HL-60 (cell line): ENCODE measurements around the gene RPS6KL1.

Experiments
- DNase-seq, 2 experiments: peaks; one replicate each; pipeline ENCODE4 v3.0.0-alpha.2; 2010 to 2020; ENCODE audit warnings: low read depth in 1 of 2, low spot score in 1 of 2
- H3K27ac ChIP-seq: fragments of 250-450 bp; sonication (Bioruptor Pico); replicated peaks from 2 replicates; pipeline ENCODE4 v1.5.1; 2020; ENCODE audit warnings: mild to moderate bottlenecking, moderate library complexity
- H3K27me3 ChIP-seq: fragments of 250-450 bp; sonication (Bioruptor Pico); 2 replicates; pipeline ENCODE4 v1.5.1; 2021; ENCODE audit warnings: mild to moderate bottlenecking, moderate library complexity; ENCODE audit not compliant: insufficient read depth, poor library complexity, severe bottlenecking
- H3K4me3 ChIP-seq: replicated peaks from 2 replicates; pipeline ENCODE4 v1.5.1; 2011; ENCODE audit warnings: mild to moderate bottlenecking, control low read depth, low read length; ENCODE audit not compliant: insufficient read depth
- CTCF ChIP-seq: IDR thresholded peaks from one replicate; pipeline ENCODE4 v1.5.1; 2011; ENCODE audit warnings: low read length, control low read depth, inconsistent platforms; ENCODE audit not compliant: insufficient read depth
- GABPA ChIP-seq: IDR thresholded peaks from 2 replicates; pipeline ENCODE4 v1.6.1; 2012; ENCODE audit warnings: low read depth
- POLR2AphosphoS5 ChIP-seq: IDR thresholded peaks from 2 replicates; pipeline ENCODE4 v1.6.1; 2012; ENCODE audit warnings: low read depth
- REST ChIP-seq: IDR thresholded peaks from 2 replicates; pipeline ENCODE4 v1.6.1; 2012; ENCODE audit warnings: low read depth; ENCODE audit not compliant: insufficient replicate concordance
- SPI1 ChIP-seq: IDR thresholded peaks from 2 replicates; pipeline ENCODE4 v1.6.1; 2012; ENCODE audit warnings: low read depth, mild to moderate bottlenecking, borderline replicate concordance

Gene RPS6KL1

GRCh38 chr14:74910556-74910955 lies 12.5 kb downstream of the RPS6KL1 start:
- no peak overlapping the region for H3K27ac ChIP-seq
- TF ChIP-seq CTCF: no peak
- no peak for TF ChIP-seq REST
- no peak for TF ChIP-seq POLR2AphosphoS5
- no peak for TF ChIP-seq GABPA
- no peak for TF ChIP-seq SPI1
- H3K4me3 ChIP-seq: no peak overlapping the region
- DNase-seq: no peak
- H3K27me3 ChIP-seq: no peaks in the 10 kb centered on the region

- TF ChIP-seq GABPA: no peak
- no peak for TF ChIP-seq CTCF
- no peak for TF ChIP-seq REST
- no peak for TF ChIP-seq SPI1
- no peak for TF ChIP-seq POLR2AphosphoS5
- Histone ChIP-seq H3K4me3 (no peak overlapping the region), H3K27me3 (no peaks in the 10 kb centered on the region), H3K27ac (no peak overlapping the region)
- no peak for DNase-seq
Observed at GRCh38 chr14:74909911-74910310, 13.1 kb downstream of the RPS6KL1 start.

GRCh38 chr14:74909501-74909900 lies 13.6 kb downstream of the RPS6KL1 start:
- no peak overlapping the region for H3K27ac ChIP-seq
- no peak for DNase-seq
- TF ChIP-seq SPI1 (no peak), CTCF (no peak)
- H3K4me3 ChIP-seq: no peak overlapping the region
- no peaks in the 10 kb centered on the region for H3K27me3 ChIP-seq

GRCh38 chr14:74908861-74909341 lies 14.2 kb downstream of the RPS6KL1 start:
- Histone ChIP-seq H3K27me3 (no peaks in the 10 kb centered on the region), H3K4me3 (no peak overlapping the region), H3K27ac (no peak overlapping the region)
- no peak for TF ChIP-seq SPI1
- no peak for TF ChIP-seq CTCF
- TF ChIP-seq POLR2AphosphoS5: no peak
- no peak for TF ChIP-seq REST
- TF ChIP-seq GABPA: no peak
- no peak for DNase-seq
